Measurements from ENCODE around the gene TWSG1.
"Not testable (repeated sequence)": the region's sequence is repeated elsewhere in the genome, so short reads cannot be mapped to it uniquely, and the experiment has no call there.

The TWSG1 gene

DNA sequence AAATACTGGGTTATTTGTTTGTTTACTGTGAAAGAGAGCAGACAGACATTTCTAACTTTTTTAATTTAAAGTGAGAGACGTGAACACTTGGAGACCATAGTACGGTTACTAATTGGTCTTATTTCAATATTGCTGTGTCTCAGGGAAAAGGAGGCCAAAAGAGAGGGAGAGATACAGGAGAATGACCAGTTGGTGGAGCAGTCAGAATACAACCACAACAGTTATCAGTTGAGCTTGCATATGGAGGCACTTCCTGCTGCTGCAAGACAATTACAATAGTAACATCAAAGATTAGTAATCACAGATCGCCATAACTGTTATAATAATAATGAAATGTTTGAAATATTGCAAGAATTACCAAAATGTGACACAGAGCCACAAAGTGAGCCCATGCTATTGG is 58.2 kb downstream of the TWSG1 start:
- no peak for DNase-seq (ENCODE audit: low spot score)

GRCh38 chr18:9394046-9394445 is 59.5 kb downstream of the TWSG1 start:
- no peak for DNase-seq (ENCODE audit: low spot score)

GRCh38 chr18:9400197-9400596 is 65.6 kb downstream of the TWSG1 start:
- no peak for DNase-seq (ENCODE audit: low spot score)

- DNase-seq (ENCODE audit: low spot score) = no peak
These were observed 66.6 kb downstream of the TWSG1 start for GRCh38 chr18:9401176-9401575.

DNA sequence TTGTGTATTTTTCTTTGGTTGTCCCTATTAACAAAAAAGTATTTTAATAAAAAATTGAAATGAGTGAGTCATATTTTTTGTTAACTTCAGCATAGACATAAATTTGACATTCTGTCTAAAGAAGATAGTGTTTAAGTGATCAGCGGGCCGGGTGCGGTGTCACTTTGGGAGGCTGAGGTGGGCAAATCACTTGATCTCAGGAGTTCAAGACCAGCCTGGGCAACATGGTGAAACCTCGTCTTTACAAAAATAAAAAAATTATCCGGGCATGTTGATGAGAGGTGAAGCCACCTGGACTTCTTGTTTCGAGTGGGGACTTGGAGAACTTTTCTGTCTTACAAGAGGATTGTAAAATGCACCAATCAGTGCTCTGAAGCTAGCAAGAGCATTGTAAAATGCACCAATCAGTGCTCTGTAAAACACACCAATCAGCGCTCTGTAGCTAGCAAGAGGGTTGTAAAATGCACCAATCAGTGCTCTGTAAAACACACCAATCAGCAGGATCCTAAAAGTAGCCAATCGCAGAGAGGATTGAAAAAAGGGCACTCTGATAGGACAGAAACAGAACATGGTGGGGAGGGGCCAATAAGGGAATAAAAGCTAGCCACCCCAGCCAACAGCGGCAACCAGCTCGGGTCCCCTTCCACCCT is 67.9 kb downstream of the TWSG1 start:
- not testable (repeated sequence) for DNase-seq (ENCODE audit: low spot score)

- DNase-seq (ENCODE audit: low spot score) = no peak
These were observed 69.4 kb downstream of the TWSG1 start for GRCh38 chr18:9403795-9404564.

DNA sequence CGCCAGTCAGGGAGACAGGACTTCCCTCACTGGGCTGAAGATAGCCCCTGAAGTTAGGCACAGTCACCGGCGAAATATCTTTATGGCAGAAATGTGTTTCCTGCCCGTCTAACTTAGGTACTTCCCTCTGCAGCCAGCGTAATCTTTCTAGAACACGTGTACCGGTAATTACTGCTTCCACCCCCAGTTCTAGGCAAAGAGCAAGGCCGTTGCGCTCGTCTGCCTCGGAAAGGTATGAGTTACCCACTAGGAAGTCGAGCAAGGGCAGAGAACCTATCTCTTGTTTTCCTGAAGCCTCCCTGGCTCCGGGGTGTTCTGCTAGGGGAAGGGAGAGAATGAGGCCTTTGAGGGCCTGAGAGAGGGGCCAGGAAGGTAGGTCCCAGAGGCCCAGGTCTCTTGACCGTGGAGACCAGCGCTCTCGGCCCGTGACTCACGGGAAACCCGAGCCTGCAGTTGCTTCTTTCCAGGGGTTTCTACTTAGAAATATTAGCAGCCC is 70.0 kb downstream of the TWSG1 start:
- no peak for DNase-seq (ENCODE audit: low spot score)

DNA sequence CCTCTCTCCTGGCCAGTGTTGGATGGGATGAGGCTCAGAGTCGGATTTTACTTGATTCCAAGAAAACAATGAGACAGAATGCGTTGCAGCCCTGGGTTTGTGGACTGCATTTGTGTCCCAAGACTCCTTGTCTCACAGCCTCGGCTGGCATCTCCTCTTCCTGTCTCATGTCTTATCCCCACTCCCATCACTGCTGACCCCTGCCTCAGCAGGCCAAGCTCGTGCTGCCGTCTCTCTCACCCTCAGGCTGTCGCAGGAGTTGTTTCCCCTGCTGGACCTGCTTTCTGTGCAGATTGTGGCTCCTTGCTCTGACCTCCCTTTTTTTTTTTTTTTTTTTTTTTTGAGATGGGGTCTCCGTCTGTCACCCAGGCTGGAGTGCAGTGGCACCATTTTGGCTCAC is 70.6 kb downstream of the TWSG1 start:
- DNase-seq (ENCODE audit: low spot score) = no peak

GRCh38 chr18:9405977-9406376 is 71.4 kb downstream of the TWSG1 start:
- DNase-seq (ENCODE audit: low spot score) = no peak

DNA sequence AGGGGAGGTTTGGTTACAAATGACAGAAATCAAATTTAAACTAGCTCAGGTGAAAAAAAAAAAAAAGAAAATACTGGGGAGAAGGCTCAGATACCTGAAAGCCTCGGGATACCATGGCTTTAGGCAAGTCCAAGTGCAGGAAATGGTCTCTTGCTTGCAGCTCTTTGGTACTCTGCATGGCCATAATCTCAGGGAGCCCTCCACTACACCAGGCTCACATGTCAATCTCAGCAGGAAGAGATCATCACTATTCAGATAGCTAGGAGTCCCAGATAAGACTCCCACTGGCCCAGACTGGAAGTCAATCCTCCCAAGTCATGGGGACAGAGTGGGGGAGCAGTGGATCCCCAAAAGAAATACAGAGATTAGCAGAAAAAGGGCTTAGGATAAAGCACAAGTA is 75.9 kb downstream of the TWSG1 start:
- no peak for DNase-seq (ENCODE audit: low spot score)

DNA sequence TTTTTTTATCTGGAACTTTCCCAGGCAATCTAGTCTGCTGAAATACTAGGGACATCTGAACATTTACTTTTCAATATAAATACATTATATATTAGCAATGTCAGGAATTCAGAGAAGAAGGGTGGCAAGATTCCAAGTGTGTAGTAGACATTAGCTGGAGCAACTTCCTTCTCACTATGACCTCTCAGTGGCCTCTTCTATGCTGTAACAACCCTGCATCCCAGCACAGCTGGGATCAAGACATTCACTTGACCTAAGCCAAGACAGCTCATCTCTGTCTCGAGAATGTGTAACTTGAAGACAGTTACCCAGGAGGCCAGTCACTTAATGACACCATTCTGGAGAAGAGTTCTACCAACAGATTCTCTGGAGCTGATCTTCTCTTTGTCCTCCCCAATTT is 79.0 kb downstream of the TWSG1 start:
- DNase-seq (ENCODE audit: low spot score) = no peak

DNA sequence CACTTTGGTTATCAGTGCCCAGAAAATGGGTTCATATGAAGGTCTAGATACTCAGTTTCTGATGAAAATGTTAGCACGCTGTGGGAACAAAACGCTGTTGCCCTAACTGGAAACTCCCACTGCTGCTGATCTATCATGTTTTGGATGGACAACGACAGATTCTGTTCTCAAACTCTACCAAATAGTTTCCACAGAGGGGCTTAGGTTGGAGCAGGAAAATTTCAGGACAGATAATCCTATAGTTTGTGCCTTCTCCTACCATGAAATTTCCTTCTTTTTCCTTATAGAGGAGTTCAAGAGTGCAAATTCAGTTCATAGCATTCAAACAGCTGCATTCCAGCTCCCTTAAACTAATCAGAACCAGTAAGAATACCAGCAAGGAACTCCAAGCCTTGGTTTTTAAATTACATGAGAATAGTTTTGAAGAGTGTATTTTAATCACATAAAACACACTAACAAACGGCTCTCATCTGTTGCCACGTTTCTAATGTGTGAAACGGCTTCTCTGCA is 82.0 kb downstream of the TWSG1 start:
- no peak for DNase-seq (ENCODE audit: low spot score)

DNA sequence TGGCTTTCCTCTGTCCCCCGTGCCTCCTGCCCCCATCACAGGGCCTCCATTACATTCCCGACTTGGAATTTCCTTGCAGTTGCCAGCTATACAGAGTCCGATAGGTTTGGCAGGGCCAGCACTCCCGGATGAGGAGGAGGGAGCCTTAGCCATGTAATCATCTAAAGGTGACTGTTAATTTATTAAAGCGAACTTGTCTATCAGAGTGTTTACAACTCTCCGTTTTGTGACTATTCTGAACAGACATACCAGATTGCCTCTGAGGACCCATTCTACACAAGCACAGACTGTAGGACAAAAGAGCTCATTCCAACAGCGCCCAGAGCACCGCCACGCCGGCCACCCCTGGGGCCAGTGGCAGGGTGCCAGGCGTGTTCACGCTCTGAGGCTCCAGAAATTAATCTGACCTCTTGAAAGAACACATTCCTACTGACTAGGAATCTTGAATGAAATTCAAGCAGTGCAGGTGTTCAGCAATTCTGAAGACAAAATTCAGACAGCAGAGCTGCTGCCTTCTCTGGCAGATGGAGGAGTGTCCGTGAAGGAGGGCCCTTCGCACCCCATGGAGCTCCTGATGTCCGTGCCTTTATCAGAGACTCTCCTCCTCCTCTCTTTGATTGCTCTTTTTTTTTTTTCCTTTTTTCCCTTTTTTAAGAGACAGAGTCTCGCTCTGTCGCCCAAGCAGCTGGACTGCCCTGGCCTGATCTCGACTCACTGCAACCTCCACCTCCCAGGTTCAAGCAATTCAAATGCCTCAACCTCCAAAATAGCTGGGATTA is 82.7 kb downstream of the TWSG1 start:
- no peak for DNase-seq (ENCODE audit: low spot score)

GRCh38 chr18:9418047-9418690 is 83.6 kb downstream of the TWSG1 start:
- DNase-seq (ENCODE audit: low spot score) = no peak

GRCh38 chr18:9419956-9420631 is 85.5 kb downstream of the TWSG1 start:
- no peak for DNase-seq (ENCODE audit: low spot score)

DNA sequence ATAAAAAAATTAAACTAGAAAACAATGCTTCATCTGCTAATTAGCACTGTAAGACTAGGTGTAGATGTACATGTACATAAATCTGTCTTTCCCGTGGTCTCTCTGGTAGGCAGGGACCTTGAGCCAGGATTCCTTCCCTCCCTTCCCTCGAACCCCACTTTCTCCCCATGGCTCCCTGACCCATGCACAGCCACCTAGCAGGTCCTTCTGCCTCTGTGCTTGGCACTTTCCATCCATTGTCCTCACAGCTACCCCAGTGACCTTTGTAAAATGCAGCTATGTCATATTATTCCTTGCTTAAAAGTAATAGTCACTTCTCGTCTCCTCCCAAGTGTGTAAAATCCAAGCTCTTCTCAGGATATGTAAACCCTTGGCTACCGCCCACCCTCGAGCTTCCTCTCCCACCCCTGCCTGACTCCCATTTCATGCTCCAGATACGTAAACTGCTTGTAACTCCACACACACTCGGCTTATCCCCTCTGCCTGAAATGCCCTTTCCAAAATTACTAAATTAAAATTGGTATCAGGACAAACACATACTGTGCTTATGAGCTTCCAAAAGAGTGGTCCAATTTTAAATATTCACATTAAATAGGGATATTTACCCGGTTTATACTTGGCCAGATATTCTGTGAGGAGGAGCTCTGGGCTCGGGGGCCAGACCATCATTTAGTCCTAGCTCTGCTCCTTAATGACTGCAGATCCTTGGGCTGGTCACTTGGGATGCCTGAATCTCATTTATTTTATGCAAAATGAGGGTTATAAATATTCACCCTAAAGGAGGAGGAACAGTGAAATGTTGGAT is 86.7 kb downstream of the TWSG1 start:
- no peak for DNase-seq (ENCODE audit: low spot score)

GRCh38 chr18:9421901-9422327 is 87.3 kb downstream of the TWSG1 start:
- no peak for DNase-seq (ENCODE audit: low spot score)

- DNase-seq (ENCODE audit: low spot score) = no peak
These were observed 88.4 kb downstream of the TWSG1 start for GRCh38 chr18:9422816-9423519.

DNA sequence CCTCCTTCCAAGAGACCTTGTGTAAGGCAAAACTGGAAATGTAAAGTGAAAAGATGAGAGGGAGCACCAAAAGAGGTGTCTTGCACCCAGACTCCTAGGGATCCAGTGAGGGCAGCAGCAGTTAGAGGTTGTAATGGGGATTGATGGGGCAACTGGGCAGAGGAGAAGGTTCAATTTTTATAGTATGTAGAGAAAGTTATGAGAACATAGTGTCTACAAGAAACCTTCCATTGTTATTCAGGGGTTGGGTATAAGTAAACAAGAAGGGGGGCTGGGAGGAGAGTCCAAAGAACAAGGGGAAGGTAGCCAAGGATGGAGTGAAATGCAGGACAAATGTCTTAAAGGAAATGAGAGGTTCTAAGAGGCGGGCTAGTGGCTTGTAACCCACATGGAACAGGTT is 89.1 kb downstream of the TWSG1 start:
- DNase-seq (ENCODE audit: low spot score) = not testable (repeated sequence)

- not testable (repeated sequence) for DNase-seq (ENCODE audit: low spot score)
These were observed 89.7 kb downstream of the TWSG1 start for GRCh38 chr18:9424235-9424634.
